ENCODE data around the gene CCL13. TPM values are rescaled to one million over a fixed set of nuclear protein-coding genes. Genes with fewer than 3 reads are reported as not detected.

CCL13 gene
- total RNA-seq, 4 donors from 2014 or later: 0.57 to 1.6 (median 1.4) TPM; not detected in 1

- no peak for TF ChIP-seq POLR2A (IDR thresholded peaks at IDR 0.05)
- TF ChIP-seq, protein P1, sequence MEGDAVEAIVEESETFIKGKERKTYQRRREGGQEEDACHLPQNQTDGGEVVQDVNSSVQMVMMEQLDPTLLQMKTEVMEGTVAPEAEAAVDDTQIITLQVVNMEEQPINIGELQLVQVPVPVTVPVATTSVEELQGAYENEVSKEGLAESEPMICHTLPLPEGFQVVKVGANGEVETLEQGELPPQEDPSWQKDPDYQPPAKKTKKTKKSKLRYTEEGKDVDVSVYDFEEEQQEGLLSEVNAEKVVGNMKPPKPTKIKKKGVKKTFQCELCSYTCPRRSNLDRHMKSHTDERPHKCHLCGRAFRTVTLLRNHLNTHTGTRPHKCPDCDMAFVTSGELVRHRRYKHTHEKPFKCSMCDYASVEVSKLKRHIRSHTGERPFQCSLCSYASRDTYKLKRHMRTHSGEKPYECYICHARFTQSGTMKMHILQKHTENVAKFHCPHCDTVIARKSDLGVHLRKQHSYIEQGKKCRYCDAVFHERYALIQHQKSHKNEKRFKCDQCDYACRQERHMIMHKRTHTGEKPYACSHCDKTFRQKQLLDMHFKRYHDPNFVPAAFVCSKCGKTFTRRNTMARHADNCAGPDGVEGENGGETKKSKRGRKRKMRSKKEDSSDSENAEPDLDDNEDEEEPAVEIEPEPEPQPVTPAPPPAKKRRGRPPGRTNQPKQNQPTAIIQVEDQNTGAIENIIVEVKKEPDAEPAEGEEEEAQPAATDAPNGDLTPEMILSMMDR (IDR thresholded peaks at IDR 0.05): no peak
- no peaks in the 10 kb centered on the region for H3K36me3 ChIP-seq
- 81 to 89% methylated on average over 1 of the region's 1 CpG for WGBS, 2 donors
- intact Hi-C loops (cut with DNase I): no loop called here
- DNase-seq: no peak
- H3K4me1 ChIP-seq: peaks cover 0 to 11% (median 3%) of the 10 kb centered on the region in 3 donors
- no peaks in the 10 kb centered on the region for H3K27me3 ChIP-seq
- H3K9me3 ChIP-seq: no peaks in the 10 kb centered on the region
- H3K27ac ChIP-seq: peak overlapping the region in 3 of 4 donors; percentile 12 to 43 (median 17)
- H3K4me3 ChIP-seq: no peak overlapping the region
These were observed 5.2 kb upstream of the CCL13 start for GRCh38 chr17:34351096-34351495.

DNA sequence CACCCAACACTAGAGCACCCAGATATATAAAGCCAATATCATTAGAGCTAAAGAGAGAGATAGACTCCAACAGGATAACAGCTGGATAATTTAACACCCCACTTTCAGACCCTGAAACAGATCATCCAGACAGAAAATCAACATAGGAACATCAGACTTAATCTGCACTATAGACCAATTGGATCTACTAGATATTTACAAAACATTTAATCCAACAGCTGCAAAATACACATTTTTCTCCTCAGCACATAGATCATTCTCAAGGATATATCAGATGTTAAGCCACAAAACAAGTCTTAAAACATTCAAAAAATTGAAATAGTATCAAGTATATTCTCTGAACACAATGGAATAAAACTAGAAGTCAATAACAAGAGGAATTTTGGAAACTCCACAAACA is 4.1 kb upstream of the CCL13 start:
- intact Hi-C loops (cut with DNase I): no loop called here
- H3K27me3 ChIP-seq: no peaks in the 10 kb centered on the region
- peaks cover 0 to 11% (median 3%) of the 10 kb centered on the region in 3 donors for H3K4me1 ChIP-seq
- no peak overlapping the region for H3K27ac ChIP-seq
- no peak for DNase-seq
- TF ChIP-seq, protein P1 (IDR thresholded peaks at IDR 0.05): no peak
- no peak for TF ChIP-seq POLR2A (IDR thresholded peaks at IDR 0.05)
- no peaks in the 10 kb centered on the region for H3K36me3 ChIP-seq
- no peaks in the 10 kb centered on the region for H3K9me3 ChIP-seq
- no peak overlapping the region for H3K4me3 ChIP-seq

- no peaks in the 10 kb centered on the region for H3K9me3 ChIP-seq
- DNase-seq: no peak
- no peak overlapping the region for H3K4me3 ChIP-seq
- no peaks in the 10 kb centered on the region for H3K27me3 ChIP-seq
- peaks cover 0 to 10% (median 3%) of the 10 kb centered on the region in 3 donors for H3K4me1 ChIP-seq
- H3K36me3 ChIP-seq: no peaks in the 10 kb centered on the region
- intact Hi-C loops (cut with DNase I): no loop called here
- no peak for TF ChIP-seq POLR2A (IDR thresholded peaks at IDR 0.05)
- TF ChIP-seq, protein P1 (IDR thresholded peaks at IDR 0.05): no peak
- H3K27ac ChIP-seq: peak overlapping the region in 2 of 4 donors; percentile 55 to 61
These were observed 1.6 kb upstream of the CCL13 start for GRCh38 chr17:34354637-34355036.

DNA sequence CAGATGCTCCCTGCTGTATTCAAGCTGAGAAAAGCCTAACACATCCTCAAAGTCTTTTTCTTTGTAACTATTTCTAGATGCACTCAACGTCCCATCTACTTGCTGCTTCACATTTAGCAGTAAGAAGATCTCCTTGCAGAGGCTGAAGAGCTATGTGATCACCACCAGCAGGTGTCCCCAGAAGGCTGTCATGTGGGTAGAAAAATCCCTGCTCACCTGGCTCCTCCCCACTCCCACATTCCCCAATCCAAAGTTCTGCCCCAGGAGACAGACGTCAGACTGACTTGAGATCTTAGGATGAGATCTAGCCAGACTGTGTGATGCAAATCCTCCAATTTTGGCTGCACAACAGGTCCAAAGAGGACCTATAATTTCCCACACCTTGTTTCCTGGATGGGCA is 1.1 kb downstream of the CCL13 start:
- intact Hi-C loops (cut with DNase I): no loop called here
- Histone ChIP-seq H3K27ac (no peak overlapping the region), H3K27me3 (peaks cover 0 to 8% (median 0%) of the 10 kb centered on the region in 4 donors), H3K4me1 (peaks cover 0 to 10% (median 3%) of the 10 kb centered on the region in 3 donors), H3K4me3 (no peak overlapping the region), H3K36me3 (no peaks in the 10 kb centered on the region), H3K9me3 (no peaks in the 10 kb centered on the region)
- TF ChIP-seq POLR2A (IDR thresholded peaks at IDR 0.05): no peak
- TF ChIP-seq, protein P1 (IDR thresholded peaks at IDR 0.05): no peak
- WGBS, 2 donors: 59 to 66% methylated on average over 2 of the region's 2 CpGs
- DNase-seq: no peak

GRCh38 chr17:34358631-34359030 is 2.4 kb downstream of the CCL13 start:
- intact Hi-C loops (cut with DNase I): no loop called here
- no peak overlapping the region for H3K27ac ChIP-seq
- no peak for TF ChIP-seq POLR2A (IDR thresholded peaks at IDR 0.05)
- TF ChIP-seq, protein P1 (IDR thresholded peaks at IDR 0.05): no peak
- peaks cover 0 to 19% (median 0%) of the 10 kb centered on the region in 4 donors for H3K27me3 ChIP-seq
- H3K4me1 ChIP-seq: peaks cover 0 to 10% (median 3%) of the 10 kb centered on the region in 3 donors
- WGBS, 2 donors: 83% methylated on average over 3 of the region's 3 CpGs; no CpG with 5 or more reads in 1 of the 2 donors
- no peak overlapping the region for H3K4me3 ChIP-seq
- no peaks in the 10 kb centered on the region for H3K36me3 ChIP-seq
- no peaks in the 10 kb centered on the region for H3K9me3 ChIP-seq
- DNase-seq: no peak

Measured in esophagus squamous epithelium (tissue), 5 donors.